Measurements from ENCODE around the gene NRIP1.

NRIP1 gene

DNA sequence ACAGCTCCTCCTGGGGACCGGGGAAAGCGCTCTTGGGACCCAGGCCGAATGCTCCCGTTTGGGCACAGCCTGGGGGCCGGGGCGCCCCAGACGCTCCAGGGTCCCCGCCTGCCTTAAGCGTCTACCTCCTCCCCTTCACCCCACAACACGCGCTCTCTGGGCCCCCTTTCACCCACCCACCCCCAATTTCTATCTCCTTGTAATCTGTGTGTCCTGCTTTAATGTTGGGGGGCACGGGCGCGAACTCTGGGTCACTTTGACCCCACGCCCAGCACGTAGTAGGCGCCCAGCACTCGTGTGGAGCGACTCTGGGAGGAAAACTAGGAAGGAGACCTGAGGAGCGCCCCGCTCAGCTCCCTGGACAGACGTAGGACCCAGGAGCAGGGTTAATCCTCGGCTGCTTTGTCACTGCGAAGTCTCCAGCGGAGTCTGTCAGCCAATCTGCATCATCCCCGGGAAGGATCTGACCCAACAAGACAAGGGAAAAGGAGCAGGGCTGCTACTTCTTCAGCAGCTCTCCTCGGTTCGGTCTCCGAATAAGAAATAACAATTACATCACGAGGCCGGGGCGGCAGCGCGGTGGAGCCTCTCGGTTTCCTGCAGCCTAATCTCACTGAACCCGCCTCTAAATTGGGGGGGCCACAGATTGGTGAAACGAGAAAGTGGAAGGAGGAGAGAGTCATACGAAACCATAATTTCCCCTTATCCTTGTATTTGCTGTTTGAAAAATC is 757 bp upstream of the NRIP1 start:
- peak; percentile 67 for DNase-seq

GRCh38 chr21:15063814-15064575 is 805 bp downstream of the NRIP1 start:
- no peak for DNase-seq

- DNase-seq, result no peak
These were observed 1.6 kb downstream of the NRIP1 start for GRCh38 chr21:15063081-15063813.

DNA sequence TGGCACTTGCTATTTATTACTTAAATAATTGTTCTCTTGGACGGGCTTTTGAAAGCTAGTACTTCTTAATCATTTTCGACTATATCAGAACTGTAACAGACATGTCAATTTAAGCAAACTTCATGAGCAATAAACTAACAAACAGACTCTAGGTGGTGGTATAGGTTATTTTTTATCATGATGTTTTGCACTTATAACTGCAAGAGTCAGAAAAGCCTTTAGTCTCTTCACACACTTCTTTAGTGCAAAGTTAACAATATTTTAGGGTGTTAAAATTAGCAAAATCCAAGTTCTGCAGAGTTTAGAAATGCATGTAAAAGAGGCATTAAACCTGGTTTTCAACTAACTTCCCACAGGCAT is 2.2 kb downstream of the NRIP1 start:
- DNase-seq, result no peak

- DNase-seq, result no peak
These were observed 2.8 kb downstream of the NRIP1 start for GRCh38 chr21:15061747-15062605.

DNA sequence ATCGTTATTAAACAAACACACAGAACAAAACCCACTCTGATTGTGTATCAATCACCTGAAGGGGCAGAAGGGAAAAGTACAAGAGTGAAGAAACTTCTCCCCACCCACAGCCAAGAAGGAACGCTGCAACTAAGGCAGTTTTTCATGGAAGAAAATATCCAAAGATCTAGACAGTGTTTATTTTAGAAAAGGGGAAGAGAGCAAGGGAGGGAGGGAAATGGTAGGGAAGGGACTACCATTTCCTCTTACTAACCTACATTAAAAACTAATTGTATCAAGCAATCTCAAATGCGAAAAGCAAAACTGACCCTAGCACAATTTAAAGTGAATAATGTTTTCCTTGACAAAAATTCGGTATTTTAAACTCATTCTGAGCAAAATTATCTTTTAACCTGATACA is 3.5 kb downstream of the NRIP1 start:
- DNase-seq, result no peak

- DNase-seq, result no peak
These were observed 4.1 kb downstream of the NRIP1 start for GRCh38 chr21:15060543-15061175.

- no peak for DNase-seq
These were observed 5.4 kb downstream of the NRIP1 start for GRCh38 chr21:15059397-15059796.

GRCh38 chr21:15058854-15059263 is 5.9 kb downstream of the NRIP1 start:
- peak; percentile 28 for DNase-seq

DNA sequence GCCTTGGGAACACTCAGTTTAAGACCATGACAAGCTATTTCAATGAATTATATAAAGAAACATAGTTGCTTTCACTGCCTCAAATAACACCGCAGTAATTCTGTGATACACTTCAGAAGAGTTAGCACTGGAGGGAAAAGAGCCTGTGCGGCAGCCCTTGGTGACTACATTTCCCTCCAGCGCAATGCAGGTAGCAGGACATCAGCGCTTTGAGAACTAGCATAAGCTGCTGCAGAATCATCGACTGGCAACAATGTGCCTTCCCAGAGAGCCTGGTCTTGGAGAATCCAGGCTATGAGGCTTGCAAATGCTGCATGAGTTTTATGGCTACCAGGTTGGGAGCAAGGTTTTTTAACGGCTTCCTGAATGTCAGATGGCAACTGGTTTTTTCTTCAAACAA is 7.5 kb downstream of the NRIP1 start:
- DNase-seq, result no peak

GRCh38 chr21:15054606-15055239 is 10.1 kb downstream of the NRIP1 start:
- DNase-seq, result no peak

- no peak for DNase-seq
These were observed 10.7 kb downstream of the NRIP1 start for GRCh38 chr21:15054089-15054488.

- DNase-seq, result no peak
These were observed 11.3 kb downstream of the NRIP1 start for GRCh38 chr21:15053500-15053899.

DNA sequence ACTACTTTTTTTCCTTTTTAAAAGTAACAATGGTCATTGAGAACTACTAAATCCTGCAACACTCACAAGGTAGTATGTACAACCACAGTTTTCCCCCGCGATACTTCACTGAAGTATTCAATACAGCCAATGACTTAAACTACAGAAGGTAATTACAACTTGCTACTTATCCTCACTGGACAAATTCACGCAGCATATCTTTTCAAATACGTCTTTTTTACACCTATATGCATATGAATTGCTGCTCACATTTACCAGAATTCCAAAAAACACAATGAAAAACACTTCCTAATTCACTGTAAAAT is 12.4 kb downstream of the NRIP1 start:
- DNase-seq, result no peak

GRCh38 chr21:15051644-15052458 is 12.9 kb downstream of the NRIP1 start:
- DNase-seq, result no peak

GRCh38 chr21:15050568-15051377 is 14.0 kb downstream of the NRIP1 start:
- no peak for DNase-seq

GRCh38 chr21:15045017-15045416 is 19.8 kb downstream of the NRIP1 start:
- no peak for DNase-seq

- DNase-seq, result no peak
These were observed 22.3 kb downstream of the NRIP1 start for GRCh38 chr21:15042531-15042930.

- DNase-seq, result no peak
These were observed 25.0 kb downstream of the NRIP1 start for GRCh38 chr21:15039607-15040299.

GRCh38 chr21:15037900-15038293 is 26.9 kb downstream of the NRIP1 start:
- no peak for DNase-seq
